Activated CD8-positive, alpha-beta memory T cell treated with anti-CD3 and anti-CD28 coated beads, Interleukin-2, amount 50 U/mL, for 48 hours (primary cell): ENCODE results near the gene SNX24.
"Not testable (repeated sequence)": the region's sequence is repeated elsewhere in the genome, so short reads cannot be mapped to it uniquely, and the experiment has no call there.

ENCODE experiments used
- DNase-seq: peaks from one replicate; pipeline ENCODE4 v3.0.0-alpha.2; 2020

SNX24 gene

GRCh38 chr5:122924203-122924602 is 78.8 kb downstream of the SNX24 start:
- DNase-seq, result no peak

DNA sequence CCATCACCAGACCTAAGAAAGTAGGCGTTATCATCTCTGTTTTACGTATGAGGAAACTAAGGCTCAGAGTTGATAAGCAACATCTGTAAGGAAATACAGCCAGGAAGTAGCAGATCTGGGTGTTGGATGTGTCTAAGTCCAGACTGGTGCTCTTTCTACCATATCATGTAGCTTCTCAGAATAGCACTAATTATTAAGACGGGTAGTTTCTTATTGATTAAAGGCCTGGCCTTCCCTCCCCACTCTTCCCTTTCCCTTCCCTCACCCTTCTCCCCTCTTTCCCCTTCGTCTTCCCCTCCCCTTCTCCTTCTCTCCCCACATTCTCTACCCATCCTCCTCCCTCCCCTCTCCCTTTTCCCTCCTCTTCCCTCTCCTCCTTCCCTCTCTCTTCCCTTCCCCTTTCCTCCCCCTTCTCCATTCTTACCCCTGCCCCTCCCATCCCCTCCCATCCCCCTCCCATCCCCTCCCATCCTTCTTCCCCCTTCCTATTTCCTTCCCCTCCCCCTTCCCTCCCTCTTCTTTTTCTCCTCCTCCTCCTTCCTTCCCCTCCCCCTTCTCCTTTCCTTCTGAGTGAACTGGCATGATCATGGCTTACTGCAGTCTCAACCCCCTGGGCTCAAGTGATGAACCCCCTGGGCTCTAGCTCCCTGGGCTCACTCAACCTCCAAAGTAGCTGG is 79.4 kb downstream of the SNX24 start:
- no peak for DNase-seq

GRCh38 chr5:122929001-122929400 is 83.6 kb downstream of the SNX24 start:
- DNase-seq, result no peak

- DNase-seq, result no peak
Measured at GRCh38 chr5:122929980-122930379, 84.6 kb downstream of the SNX24 start.

DNA sequence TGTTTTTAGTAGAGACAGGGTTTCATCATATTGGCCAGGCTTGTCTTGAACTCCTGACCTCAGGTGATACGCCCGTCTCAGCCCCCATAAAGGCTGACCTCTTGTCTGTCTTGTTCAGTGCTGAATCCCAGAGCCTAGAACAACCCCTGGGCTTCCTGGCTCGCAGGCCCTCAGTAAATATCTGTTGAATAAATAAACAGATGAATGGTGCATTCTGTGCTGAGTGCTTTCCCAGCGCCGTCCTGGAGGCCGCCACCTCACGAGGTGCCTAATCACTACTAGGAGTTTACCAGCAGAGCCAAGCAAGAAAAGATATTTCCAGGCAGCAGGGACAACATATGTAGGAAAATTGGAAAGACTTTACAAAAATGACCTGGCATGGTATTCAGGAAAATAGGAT is 88.5 kb downstream of the SNX24 start:
- no peak for DNase-seq

GRCh38 chr5:122936088-122936487 is 90.7 kb downstream of the SNX24 start:
- DNase-seq, result no peak

GRCh38 chr5:122937914-122938313 is 92.5 kb downstream of the SNX24 start:
- no peak for DNase-seq

DNA sequence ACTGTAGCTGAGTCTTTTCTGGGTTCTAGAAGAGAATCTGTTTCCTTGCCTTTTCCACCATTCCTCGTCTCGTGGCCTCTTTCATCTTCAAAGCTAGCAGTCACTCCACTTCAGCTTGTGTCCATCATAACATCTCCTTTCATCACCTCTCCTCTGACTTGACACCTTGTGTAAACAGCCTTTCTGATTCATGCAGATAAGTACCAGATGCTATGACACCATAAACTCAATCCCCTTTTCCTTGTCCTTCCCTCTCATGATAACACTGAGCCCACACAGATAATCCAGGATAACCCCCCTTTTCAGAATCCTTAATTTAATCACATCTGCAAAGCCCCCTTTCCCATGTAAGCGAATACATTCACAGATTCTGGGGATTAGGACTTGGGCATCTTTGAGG is 95.5 kb downstream of the SNX24 start:
- DNase-seq, result no peak

DNA sequence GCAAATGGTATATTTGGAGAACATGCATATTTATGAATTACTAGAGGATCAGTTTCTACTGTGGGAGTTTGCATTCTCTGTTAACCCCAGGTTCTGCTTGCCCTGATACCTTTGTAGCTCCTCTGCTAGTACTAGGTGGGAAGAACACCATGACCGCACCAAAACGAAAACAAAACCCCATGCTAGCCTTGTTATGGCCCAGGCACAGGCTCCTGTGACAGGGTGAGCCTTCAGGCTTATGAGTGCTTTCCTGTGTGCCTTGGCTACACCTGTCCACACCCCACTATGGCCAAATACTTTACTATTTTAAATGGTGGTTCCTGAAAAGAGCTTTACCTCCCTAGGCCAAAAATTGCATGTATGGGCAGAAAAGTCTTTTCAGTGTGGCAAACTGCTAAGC is 96.3 kb downstream of the SNX24 start:
- no peak for DNase-seq

GRCh38 chr5:122942164-122942914 is 96.9 kb downstream of the SNX24 start:
- no peak for DNase-seq

- no peak for DNase-seq
Measured at GRCh38 chr5:122943050-122943698, 97.8 kb downstream of the SNX24 start.

DNA sequence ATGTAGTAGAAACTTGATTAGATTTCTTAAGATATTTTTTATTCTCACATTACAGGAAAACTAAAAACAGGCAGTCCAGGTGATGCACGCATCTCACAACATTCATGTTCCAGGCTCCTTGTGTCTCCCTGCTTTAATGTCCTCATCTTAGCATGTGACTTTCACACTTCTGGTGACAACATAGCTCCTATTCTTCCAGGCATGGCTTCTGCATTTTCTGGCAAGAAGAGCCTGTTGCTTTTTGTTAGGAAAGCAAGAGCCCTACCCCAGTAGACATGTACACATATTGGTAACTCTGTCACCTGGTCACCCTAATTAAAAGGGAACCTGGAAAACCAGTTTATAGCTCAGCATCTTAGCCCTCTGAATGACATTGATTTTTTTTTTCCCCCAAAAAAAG is 98.6 kb downstream of the SNX24 start:
- DNase-seq, result no peak

DNA sequence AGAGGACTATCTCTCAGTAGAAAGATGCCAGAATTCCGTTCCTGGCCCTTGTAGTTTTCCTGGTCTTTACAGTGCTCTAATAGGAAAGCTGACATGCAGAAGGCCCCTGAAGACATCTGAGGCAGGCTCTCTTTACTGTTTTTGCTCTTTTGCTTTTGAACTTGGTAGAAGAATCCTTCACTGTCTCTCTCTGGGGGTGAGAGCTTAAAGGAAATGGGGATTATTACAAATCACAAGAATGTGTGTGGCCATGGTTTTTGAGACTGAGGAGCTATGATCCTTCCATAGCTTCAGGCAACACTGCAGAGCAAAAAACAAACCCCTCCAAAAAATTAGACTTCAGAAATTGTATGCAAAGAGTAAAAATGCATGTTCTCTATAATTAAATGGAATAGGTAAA is 102.0 kb downstream of the SNX24 start:
- no peak for DNase-seq

DNA sequence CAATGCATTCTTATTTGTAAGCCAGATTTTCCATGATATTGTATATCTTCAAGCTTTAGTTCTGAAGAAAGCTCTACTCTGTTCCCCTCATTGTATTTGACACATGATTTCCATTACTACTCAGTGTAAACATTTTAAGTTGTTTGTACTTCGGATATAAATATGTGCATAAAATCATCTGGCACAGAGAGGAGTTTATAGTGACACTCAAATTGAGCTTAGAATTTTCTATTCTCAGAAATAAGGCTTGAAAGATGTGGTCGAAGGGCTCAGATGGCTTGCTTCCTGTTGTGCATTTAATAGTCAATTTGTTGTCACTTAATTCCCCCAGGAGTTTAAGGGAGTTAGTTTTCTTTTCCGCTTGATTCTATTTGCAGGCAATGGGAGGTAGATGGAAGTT is 102.4 kb downstream of the SNX24 start:
- DNase-seq, result no peak

GRCh38 chr5:122948319-122948718 is 102.9 kb downstream of the SNX24 start:
- DNase-seq, result no peak

GRCh38 chr5:122951658-122952057 is 106.2 kb downstream of the SNX24 start:
- no peak for DNase-seq

DNA sequence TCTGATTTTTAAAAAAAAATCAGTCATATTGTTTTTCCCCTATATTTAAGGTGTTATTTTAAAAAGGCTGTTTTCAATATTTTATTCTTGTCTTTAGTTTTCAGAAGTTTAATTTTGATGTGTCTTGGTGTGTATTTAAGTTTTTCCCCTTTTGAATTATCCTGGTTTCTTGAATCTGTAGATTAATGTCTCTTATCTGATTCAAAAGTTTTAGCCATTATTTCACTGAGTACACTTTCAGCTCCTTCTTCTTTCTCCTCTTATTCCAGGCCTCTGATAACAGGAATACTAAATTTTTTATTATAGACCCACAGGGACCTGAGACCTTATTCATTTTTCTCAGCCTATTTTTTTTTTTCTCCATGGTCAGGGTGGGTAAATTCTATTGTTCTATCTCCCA is 109.3 kb downstream of the SNX24 start:
- no peak for DNase-seq

DNA sequence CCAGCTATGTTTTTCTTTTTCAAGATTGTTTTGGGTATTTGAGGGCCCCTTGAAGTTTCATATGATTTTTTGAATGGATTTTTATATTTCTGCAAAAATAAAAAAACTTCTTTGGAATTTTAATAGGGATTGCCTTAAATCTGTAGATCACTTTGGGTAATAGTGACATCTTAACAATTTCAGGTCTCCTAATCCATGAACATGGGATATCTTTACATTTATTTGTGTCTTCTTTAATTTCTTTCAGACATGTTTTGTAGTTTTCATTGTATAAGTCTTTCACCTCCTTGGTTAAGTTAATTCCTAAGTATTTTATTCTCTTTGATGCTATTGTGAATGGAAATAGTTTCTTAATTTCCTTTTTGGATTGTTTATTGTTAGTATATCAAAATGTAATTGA is 112.0 kb downstream of the SNX24 start:
- no peak for DNase-seq

GRCh38 chr5:122959740-122960445 is 114.5 kb downstream of the SNX24 start:
- DNase-seq, result no peak

DNA sequence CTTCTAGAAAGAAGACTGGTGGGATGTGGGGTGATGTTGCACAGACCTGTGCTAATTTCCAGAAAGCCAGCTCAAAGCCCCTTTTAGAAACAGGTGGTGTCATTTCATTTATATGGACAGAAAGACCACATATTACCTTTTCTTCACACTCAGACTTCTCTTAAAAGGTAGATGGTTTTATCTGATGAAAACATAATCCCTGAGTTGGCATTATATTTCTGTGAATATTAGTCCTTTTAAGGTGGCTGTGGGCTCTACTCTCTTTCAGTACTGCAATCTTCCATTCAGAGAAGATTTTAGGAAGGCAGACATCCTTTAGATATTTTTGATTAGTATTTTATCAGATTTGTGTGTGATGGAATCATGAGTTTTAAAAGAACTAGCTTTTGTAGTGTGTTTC is 117.9 kb downstream of the SNX24 start:
- no peak for DNase-seq

- DNase-seq, result no peak
Measured at GRCh38 chr5:122965111-122965510, 119.7 kb downstream of the SNX24 start.

DNA sequence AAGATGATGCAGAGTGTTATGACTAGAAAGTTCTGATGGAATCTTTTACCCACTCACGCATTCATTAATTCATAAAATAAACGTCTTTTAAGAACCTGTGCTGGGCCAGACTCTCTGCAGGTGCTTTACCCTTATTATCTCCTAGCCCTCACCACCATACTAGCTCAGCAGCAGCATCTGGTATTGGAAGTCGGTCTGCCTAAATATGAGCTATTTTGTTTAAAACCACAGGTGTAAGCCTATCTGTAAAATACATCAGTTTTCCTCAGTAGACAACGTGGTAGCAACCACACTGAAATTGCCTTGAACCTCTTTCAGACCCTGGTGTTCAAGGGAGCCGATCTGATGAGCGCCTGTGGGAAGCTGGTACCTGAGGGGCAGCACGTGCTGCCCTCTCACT is 121.7 kb downstream of the SNX24 start:
- no peak for DNase-seq

- no peak for DNase-seq
Measured at GRCh38 chr5:122967625-122968024, 122.2 kb downstream of the SNX24 start.

DNA sequence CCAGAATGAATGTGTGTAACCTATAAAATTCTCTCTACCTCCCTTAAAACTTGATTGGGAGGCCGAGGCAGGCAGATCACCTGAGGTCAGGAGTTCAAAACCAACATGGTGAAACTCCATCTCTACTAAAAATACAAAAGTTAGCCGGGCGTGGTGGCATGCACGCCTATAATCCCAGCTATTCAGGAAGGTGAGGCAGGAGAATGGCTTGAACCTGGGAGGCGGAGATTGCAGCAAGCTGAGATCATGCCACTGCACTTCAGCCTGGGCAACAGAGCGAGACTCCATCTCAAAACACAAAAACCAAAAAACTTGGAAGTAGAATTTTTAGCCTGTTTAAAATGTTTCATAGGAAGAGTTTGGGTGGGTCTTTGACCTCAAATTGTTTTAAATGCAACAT is 122.6 kb downstream of the SNX24 start:
- DNase-seq, result not testable (repeated sequence)
